ENCODE data around the gene RCL1.

DNA sequence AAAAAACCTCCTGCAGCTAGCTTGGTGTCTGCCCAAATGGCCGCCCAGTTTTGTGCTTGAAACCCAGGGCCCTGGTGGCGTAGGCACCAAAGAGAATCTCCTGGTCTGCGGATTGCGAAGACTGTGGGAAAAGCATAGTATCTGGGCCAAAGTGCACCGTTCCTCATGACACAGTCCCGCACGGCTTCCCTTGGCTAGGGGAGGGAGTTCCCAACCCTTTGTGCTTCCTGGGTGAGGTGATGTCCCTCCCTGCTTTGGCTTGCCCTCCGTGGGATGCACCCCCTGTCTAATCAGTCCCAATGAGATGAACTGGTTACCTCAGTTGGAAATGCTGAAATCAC, 109.4 kb downstream of the RCL1 start:
- TF ChIP-seq POLR2A (IDR thresholded peaks at IDR 0.05), result no peak
- TF ChIP-seq, protein P1, sequence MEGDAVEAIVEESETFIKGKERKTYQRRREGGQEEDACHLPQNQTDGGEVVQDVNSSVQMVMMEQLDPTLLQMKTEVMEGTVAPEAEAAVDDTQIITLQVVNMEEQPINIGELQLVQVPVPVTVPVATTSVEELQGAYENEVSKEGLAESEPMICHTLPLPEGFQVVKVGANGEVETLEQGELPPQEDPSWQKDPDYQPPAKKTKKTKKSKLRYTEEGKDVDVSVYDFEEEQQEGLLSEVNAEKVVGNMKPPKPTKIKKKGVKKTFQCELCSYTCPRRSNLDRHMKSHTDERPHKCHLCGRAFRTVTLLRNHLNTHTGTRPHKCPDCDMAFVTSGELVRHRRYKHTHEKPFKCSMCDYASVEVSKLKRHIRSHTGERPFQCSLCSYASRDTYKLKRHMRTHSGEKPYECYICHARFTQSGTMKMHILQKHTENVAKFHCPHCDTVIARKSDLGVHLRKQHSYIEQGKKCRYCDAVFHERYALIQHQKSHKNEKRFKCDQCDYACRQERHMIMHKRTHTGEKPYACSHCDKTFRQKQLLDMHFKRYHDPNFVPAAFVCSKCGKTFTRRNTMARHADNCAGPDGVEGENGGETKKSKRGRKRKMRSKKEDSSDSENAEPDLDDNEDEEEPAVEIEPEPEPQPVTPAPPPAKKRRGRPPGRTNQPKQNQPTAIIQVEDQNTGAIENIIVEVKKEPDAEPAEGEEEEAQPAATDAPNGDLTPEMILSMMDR (IDR thresholded peaks at IDR 0.05), result no peak
- TF ChIP-seq POLR2AphosphoS5 (IDR thresholded peaks at IDR 0.05), result no peak
